K562 (cell line): ENCODE data around the gene CCDC136. TPM values are rescaled to one million over a fixed set of nuclear protein-coding genes. Genes with fewer than 3 reads are reported as not detected.

ENCODE experiments used
- CHD1 ChIP-seq: fragments of 200-600 bp; sonication (generic); IDR thresholded peaks from one replicate; pipeline ENCODE4 v1.6.1; 2012; ENCODE audit warnings: mild to moderate bottlenecking, moderate library complexity, low read length, inconsistent platforms
- EWSR1 ChIP-seq: fragments of 450-650 bp; IDR thresholded peaks from 2 replicates; pipeline ENCODE4 v1.6.1; 2018; ENCODE audit warnings: borderline replicate concordance, mild to moderate bottlenecking, low read depth, moderate library complexity; ENCODE audit not compliant: partially characterized antibody
- FOS ChIP-seq: IDR thresholded peaks from 3 replicates; pipeline ENCODE4 v1.6.1; 2011; ENCODE audit not compliant: insufficient read length; ENCODE audit errors: extremely low read depth
- FOXM1 ChIP-seq, 2 experiments: fragments of 450-650 bp in 1 of 2; sonication (generic) in 1 of 2; formaldehyde crosslinking in 1 of 2; IDR thresholded peaks; 2 replicates each; pipeline versions ENCODE4 v1.6.1 to v1.9.0; 2017 to 2022; ENCODE audit warnings: low read depth in 2 of 2, mild to moderate bottlenecking in 2 of 2, missing genetic modification reagents in 1 of 2, moderate library complexity in 1 of 2
- PCBP2 ChIP-seq: fragments of 200-400 bp; formaldehyde crosslinking; IDR thresholded peaks from 2 replicates; pipeline ENCODE4 v1.6.1; 2018; ENCODE audit warnings: low read length, low read depth, mild to moderate bottlenecking, moderate library complexity; ENCODE audit not compliant: poor library complexity, severe bottlenecking
- RAD21 ChIP-seq, 2 experiments: fragments of 250-450 bp in 1 of 2; fragments of 450-650 bp in 1 of 2; sonication (Bioruptor Pico) in 1 of 2; formaldehyde crosslinking in 1 of 2; IDR thresholded peaks in 1 of 2; conservative IDR thresholded peaks in 1 of 2; 2 replicates each; pipeline versions ENCODE4 v1.4.0 to v1.8.0; 2020 to 2022; ENCODE audit warnings: mild to moderate bottlenecking in 2 of 2, moderate library complexity in 1 of 2
- SAFB2 ChIP-seq: fragments of 200-400 bp; formaldehyde crosslinking; IDR thresholded peaks from 2 replicates; pipeline ENCODE4 v1.6.1; 2018; ENCODE audit warnings: borderline replicate concordance, low read length, low read depth, moderate library complexity; ENCODE audit not compliant: severe bottlenecking
- SMARCB1 ChIP-seq: IDR thresholded peaks from 2 replicates; pipeline ENCODE4 v1.6.1; 2011; ENCODE audit warnings: improper control_type of control experiment, low read depth; ENCODE audit not compliant: insufficient read length
- STAG1 ChIP-seq: sonication (generic); formaldehyde crosslinking; IDR thresholded peaks from 2 replicates; pipeline ENCODE4 v1.5.0; 2020; ENCODE audit warnings: missing genetic modification reagents, borderline replicate concordance
- ZC3H8 ChIP-seq: fragments of 450-650 bp; IDR thresholded peaks from 2 replicates; pipeline ENCODE4 v1.6.1; 2017
- ZNF253 ChIP-seq: fragments of 250-450 bp; sonication (Bioruptor Pico); conservative IDR thresholded peaks from 2 replicates; pipeline ENCODE4 v1.6.1; 2021; ENCODE audit warnings: mild to moderate bottlenecking
- ZNF277 ChIP-seq: fragments of 250-450 bp; sonication (Bioruptor Pico); IDR thresholded peaks from 2 replicates; pipeline ENCODE4 v1.8.0; 2022; ENCODE audit warnings: inconsistent platforms, mild to moderate bottlenecking, moderate library complexity, borderline replicate concordance
- polyA plus RNA-seq, 8 experiments: library from polyadenylated mRNA; depleted of rRNA in 4 of 8; stranded (reverse) in 5 of 8; unstranded in 3 of 8; fragments of >200 nt; fragmentation: Nextera tagmentation in 2 of 8; fragmentation: Illumina TruSeq in 1 of 8; extraction: Ambion mirVana in 2 of 8; extraction: Trizol in 1 of 8; gene quantifications; 2 replicates each; pipeline versions ENCODE4 v1.2.1 to v1.2.3, GENCODE V29; 2011 to 2014; ENCODE audit warnings: inconsistent platforms in 1 of 8, missing spikeins in 1 of 8
- total RNA-seq, 7 experiments: library from RNA; depleted of rRNA in 6 of 7; stranded (reverse); fragments of >200 nt in 6 of 7; fragmentation: Illumina TruSeq in 2 of 7; extraction: Trizol in 2 of 7; gene quantifications; 2 replicates each; pipeline versions ENCODE4 v1.2.1 to v1.2.3, GENCODE V29; 2011 to 2021; ENCODE audit warnings: low replicate concordance in 1 of 7
- TF ChIP-seq, protein P1 (sequence below): sonication (generic); formaldehyde crosslinking; IDR thresholded peaks from 2 replicates; pipeline ENCODE4 v1.8.0; 2022; ENCODE audit warnings: mild to moderate bottlenecking, missing genetic modification reagents
- TF ChIP-seq, protein P2 (sequence below), 2 experiments: fragments of 150-350 bp in 1 of 2; IDR thresholded peaks; 2 replicates each; pipeline ENCODE4 v1.6.1; 2012 to 2016; ENCODE audit warnings: low read depth in 2 of 2, low read length in 2 of 2, mild to moderate bottlenecking in 1 of 2, moderate library complexity in 1 of 2

Gene CCDC136
- total and polyA plus RNA-seq, 9 of the 15 experiments (the other 6 are each of a cell fraction or from before 2014, with no cell fraction given), result 2.4 to 40.8 (median 26.5) TPM

- TF ChIP-seq, protein P1, sequence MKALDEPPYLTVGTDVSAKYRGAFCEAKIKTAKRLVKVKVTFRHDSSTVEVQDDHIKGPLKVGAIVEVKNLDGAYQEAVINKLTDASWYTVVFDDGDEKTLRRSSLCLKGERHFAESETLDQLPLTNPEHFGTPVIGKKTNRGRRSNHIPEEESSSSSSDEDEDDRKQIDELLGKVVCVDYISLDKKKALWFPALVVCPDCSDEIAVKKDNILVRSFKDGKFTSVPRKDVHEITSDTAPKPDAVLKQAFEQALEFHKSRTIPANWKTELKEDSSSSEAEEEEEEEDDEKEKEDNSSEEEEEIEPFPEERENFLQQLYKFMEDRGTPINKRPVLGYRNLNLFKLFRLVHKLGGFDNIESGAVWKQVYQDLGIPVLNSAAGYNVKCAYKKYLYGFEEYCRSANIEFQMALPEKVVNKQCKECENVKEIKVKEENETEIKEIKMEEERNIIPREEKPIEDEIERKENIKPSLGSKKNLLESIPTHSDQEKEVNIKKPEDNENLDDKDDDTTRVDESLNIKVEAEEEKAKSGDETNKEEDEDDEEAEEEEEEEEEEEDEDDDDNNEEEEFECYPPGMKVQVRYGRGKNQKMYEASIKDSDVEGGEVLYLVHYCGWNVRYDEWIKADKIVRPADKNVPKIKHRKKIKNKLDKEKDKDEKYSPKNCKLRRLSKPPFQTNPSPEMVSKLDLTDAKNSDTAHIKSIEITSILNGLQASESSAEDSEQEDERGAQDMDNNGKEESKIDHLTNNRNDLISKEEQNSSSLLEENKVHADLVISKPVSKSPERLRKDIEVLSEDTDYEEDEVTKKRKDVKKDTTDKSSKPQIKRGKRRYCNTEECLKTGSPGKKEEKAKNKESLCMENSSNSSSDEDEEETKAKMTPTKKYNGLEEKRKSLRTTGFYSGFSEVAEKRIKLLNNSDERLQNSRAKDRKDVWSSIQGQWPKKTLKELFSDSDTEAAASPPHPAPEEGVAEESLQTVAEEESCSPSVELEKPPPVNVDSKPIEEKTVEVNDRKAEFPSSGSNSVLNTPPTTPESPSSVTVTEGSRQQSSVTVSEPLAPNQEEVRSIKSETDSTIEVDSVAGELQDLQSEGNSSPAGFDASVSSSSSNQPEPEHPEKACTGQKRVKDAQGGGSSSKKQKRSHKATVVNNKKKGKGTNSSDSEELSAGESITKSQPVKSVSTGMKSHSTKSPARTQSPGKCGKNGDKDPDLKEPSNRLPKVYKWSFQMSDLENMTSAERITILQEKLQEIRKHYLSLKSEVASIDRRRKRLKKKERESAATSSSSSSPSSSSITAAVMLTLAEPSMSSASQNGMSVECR (CRISPR knock-in tag), result no peak
- TF ChIP-seq EWSR1, result no peak
- no peak for TF ChIP-seq FOS
- peak in 1 of 2 experiments; percentile 45; a peak in 2 of 4 replicates for TF ChIP-seq RAD21 (CRISPR knock-in tag; conservative IDR thresholded peaks at IDR 0.05 in 1 of 2, IDR thresholded peaks at IDR 0.05 in 1 of 2)
- TF ChIP-seq FOXM1 (IDR thresholded peaks at IDR 0.05; ENCODE audit: low read depth), result peak; percentile 87
- no peak for TF ChIP-seq FOXM1 (CRISPR knock-in tag; IDR thresholded peaks at IDR 0.05; ENCODE audit: low read depth)
- TF ChIP-seq SMARCB1, result no peak
- TF ChIP-seq ZNF277 (CRISPR knock-in tag), result no peak
- TF ChIP-seq, protein P2, sequence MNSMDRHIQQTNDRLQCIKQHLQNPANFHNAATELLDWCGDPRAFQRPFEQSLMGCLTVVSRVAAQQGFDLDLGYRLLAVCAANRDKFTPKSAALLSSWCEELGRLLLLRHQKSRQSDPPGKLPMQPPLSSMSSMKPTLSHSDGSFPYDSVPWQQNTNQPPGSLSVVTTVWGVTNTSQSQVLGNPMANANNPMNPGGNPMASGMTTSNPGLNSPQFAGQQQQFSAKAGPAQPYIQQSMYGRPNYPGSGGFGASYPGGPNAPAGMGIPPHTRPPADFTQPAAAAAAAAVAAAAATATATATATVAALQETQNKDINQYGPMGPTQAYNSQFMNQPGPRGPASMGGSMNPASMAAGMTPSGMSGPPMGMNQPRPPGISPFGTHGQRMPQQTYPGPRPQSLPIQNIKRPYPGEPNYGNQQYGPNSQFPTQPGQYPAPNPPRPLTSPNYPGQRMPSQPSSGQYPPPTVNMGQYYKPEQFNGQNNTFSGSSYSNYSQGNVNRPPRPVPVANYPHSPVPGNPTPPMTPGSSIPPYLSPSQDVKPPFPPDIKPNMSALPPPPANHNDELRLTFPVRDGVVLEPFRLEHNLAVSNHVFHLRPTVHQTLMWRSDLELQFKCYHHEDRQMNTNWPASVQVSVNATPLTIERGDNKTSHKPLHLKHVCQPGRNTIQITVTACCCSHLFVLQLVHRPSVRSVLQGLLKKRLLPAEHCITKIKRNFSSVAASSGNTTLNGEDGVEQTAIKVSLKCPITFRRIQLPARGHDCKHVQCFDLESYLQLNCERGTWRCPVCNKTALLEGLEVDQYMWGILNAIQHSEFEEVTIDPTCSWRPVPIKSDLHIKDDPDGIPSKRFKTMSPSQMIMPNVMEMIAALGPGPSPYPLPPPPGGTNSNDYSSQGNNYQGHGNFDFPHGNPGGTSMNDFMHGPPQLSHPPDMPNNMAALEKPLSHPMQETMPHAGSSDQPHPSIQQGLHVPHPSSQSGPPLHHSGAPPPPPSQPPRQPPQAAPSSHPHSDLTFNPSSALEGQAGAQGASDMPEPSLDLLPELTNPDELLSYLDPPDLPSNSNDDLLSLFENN (IDR thresholded peaks at IDR 0.05; ENCODE audit: low read depth in 2 of 2, low read length in 2 of 2), result peak in 1 of 2 experiments; percentile 82; a peak in 2 of 4 replicates
- TF ChIP-seq STAG1 (CRISPR knock-in tag), result no peak
- TF ChIP-seq ZC3H8, result peak; percentile 69; the same call in 1 of the 2 replicates
- TF ChIP-seq CHD1, result peak; percentile 68
- TF ChIP-seq PCBP2, result no peak
- TF ChIP-seq SAFB2, result no peak
- no peak for TF ChIP-seq ZNF253 (CRISPR knock-in tag)
These were observed 68.6 kb downstream of the CCDC136 start (continued) for GRCh38 chr7:128860158-128861073.
